SU-DHL-6 (cell line): ENCODE data around the gene TRIM60.
"Not testable (repeated sequence)": the region's sequence is repeated elsewhere in the genome, so short reads cannot be mapped to it uniquely, and the experiment has no call there.

Experiments used
- CTCF ChIP-seq: fragments of 200-600 bp; sonication (generic); IDR thresholded peaks from one replicate; pipeline ENCODE4 v1.5.1; 2017; ENCODE audit warnings: antibody characterized with exemption, mild to moderate bottlenecking, low read length, moderate library complexity; ENCODE audit not compliant: insufficient read depth, poor library complexity, severe bottlenecking
- EZH2phosphoT487 ChIP-seq: fragments of 200-600 bp; sonication (generic), shearing (Covaris generic); conservative IDR thresholded peaks from 2 replicates; pipeline ENCODE4 v1.6.1; 2018; ENCODE audit warnings: mild to moderate bottlenecking, antibody characterized with exemption, low read length, moderate library complexity, mixed read lengths

DNA sequence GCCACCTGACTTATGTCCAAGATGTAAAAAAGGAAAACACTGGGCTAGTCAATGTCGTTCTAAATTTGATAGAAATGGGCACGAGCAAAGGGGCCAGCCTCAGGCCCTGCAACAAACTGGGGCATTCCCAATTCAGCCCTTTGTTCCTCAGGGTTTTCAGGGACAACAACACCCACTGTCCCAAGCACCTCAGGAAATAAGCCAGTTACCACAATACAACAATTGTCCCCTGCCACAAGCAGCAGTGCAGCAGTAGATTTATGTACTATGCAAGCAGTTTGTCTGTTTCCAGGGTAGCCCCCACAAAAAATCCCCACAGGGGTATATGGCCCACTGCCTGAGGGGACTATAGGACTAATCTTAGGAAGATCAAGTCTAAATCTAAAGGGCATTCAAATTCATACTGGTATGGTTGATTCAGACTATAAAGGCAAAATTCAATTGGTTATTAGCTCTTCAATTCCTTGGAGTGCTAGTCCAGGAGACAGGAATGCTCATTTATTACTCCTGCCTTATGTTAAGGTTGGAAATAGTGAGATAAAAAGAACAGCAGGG, 33.2 kb upstream of the TRIM60 start:
- not testable (repeated sequence) for TF ChIP-seq CTCF, EZH2phosphoT487
